ENCODE measurements around the gene MAT2A.
"Not testable (repeated sequence)": the region's sequence is repeated elsewhere in the genome, so short reads cannot be mapped to it uniquely, and the experiment has no call there.

MAT2A gene

GRCh38 chr2:85547859-85548607, 9.1 kb downstream of the MAT2A start:
- no peak for DNase-seq (ENCODE audit: low read depth)

DNA sequence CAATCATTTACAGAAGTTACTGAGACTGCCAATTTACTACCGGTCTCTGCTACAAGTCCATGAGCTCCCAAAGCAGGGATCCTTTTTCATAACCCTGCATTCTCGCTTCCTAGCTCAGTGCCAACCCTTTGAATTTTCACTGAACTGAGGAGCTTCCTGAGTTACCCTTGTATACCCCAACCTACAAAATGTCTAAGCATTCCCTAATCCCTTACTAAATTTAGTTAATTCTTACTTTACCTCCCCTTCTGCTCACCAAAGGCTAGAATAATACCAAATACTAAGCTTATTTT, 9.6 kb downstream of the MAT2A start:
- DNase-seq (ENCODE audit: low read depth): no peak

GRCh38 chr2:85549095-85549494, 10.1 kb downstream of the MAT2A start:
- DNase-seq (ENCODE audit: low read depth): no peak

DNA sequence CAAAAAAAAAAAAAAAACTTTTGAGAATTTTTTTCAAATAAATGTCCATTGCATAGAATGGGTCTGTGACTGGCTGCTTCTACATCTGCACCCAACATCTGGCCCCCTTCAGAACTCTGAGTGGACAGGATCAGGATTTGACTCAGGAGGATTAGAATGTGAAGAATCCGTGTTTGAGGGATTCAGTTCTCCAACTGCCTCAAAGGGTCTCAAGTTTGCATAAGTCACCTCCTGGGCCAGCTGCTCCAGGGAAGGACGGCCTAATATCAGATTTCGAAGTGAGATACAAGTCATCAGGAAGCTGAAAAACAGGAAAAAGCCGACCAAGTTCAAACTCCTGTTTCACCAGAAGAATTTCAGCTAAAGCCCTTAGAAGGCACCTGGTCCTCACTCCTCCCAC, 10.9 kb downstream of the MAT2A start:
- DNase-seq (ENCODE audit: low read depth): no peak

DNA sequence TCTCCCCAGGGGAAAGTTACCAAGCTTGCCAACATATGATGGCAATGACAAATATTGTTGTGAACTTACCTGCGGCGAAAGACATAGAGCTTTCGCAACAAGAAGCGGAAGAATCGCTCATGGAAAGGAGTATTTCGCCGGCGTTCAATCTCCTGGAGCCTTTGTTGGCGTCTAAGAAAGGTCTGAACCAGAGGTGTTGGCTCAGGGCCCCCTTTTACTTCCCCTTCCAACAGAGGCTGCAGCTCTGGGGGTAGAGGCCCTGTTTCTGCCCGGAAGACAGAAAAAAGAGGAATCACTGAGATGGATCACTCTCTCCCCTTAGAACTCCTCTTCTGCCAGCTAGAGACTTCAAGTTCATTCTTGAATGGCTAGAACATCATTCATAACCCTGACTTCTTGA, 11.5 kb downstream of the MAT2A start:
- no peak for DNase-seq (ENCODE audit: low read depth)

DNA sequence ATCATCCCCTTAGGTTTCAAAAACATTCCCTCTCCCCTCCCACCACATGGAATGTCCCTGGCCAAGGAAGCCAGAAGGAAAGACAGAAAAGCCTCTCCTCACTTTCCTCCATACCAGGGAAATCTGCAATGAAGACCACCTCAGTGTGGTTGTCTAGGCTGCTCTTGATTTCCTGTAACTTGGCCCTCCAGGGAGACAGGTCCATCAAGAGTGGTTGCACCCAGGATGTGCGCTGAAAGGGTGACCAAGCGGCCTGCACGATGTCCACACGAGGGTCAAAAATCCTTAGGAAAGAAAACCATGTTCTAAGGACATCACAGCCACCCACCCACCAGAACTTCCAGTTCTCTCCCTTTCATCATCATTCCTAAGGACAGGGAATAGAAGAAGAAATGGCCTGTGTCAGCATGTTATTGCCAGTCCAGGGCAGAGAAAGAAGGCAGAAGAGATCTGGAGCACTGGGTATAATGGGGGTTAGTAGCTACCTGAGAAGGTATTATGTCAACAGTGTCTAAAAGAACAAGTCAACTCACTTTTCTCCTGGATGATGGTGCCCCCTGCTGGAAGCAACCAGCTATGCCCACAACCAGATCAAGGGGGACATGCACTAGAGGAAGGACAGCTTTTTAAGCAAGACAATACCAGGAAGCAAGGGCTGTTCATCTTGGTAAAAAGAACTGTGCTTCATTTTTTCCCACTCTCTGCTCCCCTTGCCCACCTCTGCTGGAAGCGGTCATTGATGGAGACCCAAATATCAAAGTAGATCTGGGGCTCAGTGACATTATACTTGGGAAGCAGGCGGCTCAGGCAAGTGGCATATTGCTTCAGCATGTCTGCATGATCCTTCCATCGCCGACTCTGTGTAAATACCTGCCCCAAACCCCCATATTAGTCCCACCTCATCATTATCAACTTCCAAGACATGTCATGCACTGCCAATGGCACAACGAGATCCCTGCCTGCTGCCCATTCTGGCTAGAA, 13.0 kb downstream of the MAT2A start:
- peak; percentile 85 for DNase-seq (ENCODE audit: low read depth)

DNA sequence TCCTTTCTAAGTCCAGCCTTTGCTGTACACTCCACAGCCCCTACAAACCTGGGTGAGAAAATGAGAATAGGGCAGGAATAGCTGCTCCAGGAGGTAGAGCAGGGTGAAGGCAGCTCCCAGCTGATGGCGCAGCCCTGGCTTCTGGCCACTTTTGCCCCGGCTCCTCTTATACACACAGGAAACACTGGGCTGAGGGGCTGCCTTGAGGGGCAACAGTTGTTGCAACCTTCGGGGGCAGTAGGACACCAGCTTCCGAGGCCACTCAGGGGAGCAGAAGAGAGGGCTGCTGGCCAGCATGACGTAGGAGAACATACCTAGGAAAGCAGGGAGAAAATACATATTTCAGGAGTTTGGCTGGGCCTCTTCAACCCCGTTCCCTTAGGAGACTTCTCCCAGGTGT, 14.2 kb downstream of the MAT2A start:
- no peak for DNase-seq (ENCODE audit: low read depth)

DNA sequence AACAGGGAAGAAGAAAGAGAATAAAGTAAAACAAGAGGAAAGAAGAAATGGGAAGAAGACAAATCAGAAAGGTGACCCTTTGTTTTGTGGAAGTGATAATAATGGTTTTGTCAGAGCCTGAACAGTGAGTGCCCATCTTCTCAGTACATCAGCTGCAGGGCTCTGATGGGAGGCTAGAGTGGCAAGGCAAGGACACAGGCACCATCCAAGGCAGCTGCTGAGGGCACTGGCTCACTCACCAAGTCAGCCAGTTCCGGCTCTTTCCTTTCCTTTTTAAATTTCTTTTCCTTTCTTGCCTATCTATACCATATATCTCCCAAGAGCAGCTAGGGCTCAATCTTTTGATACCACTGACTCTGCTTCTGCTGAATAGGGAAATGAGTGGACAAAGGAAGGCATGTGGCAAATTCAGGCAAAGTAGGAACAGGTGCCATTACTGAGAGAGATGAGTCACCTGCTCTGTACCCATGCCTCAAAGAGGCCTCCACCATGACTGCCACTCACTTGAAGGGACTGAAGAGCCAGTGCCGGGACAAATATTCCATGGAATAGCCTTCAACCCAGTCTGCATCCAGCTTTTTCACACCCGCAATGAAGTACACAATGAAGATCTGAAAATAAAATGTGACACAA, 16.1 kb downstream of the MAT2A start:
- no peak for DNase-seq (ENCODE audit: low read depth)

GRCh38 chr2:85557130-85557529, 18.2 kb downstream of the MAT2A start:
- no peak for DNase-seq (ENCODE audit: low read depth)

GRCh38 chr2:85558160-85558559, 19.2 kb downstream of the MAT2A start:
- DNase-seq (ENCODE audit: low read depth): no peak

GRCh38 chr2:85560403-85560726, 21.4 kb downstream of the MAT2A start:
- DNase-seq (ENCODE audit: low read depth): not testable (repeated sequence)

DNA sequence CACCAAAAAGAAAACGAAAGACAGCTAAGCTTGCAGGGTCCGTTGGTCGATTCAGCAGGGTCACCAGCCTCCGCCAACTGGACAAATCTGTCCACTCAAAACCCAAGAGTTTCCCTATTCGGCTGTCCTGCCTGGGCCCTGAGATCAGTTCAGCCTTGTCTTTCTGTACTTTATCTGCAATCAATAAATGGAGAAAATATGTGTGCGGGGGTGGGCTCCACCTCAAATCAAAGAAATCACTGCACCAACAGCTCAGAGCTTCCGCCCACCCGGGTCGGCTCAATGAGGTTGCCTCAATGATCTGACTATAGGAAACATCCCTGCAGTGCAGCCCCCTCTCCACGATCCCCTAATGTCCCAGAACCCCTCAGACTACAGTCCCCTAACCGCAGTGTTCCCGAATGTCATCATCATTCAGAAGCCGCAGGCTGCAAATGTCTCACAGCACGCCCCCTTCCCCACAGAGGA, 21.9 kb downstream of the MAT2A start:
- no peak for DNase-seq (ENCODE audit: low read depth)

DNA sequence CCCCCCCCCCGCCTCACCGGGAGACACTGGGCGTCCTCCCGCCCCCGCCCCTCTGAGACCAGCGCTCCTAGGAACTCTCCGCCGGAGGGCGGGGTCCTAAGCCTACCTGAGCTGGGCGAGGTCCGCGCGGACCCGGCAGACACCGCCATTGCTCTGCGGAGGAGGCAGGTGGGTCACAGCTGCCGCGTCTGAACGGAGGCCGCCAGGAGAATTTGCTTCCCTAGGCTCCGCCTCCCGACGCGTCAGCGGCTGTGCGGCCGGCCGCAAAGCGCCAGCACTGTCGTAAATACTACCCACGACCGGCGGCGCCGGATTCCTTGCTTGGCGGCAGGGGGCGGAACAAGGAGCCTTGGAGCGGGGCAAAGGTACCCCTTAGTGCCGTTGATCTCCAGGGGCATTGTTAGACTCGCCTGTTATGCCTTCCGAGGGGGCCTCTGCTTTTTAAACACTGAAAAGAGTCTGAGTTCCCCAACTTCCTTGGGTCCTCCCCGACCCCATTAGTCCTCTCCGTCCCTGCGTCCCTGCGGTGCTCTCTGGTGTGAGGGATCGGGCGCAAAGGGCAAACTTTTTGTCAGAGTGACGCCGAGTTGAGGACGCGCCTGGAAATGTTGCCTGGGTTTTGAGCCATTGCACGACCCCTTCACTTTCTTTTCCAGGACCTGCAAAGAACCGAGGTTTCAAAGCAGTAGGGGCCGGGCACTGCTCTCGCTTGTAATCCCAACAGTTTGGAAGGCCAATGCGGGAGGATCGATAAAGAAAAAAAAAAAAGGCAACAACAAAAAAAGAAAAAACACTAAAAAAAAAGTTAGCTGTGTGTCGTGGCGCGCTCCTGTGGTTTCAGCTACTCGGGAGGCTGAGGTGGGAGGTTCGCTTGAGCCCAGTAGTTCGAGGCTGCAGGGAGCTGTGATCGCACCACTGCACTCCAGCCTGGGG, 22.6 kb downstream of the MAT2A start, which contains the start of gene GGCX:
Gene GGCX (minus strand): TSS at position 214 of the 933 bp plus-strand sequence. CDS start 65 bp downstream, at position 149.
- peak; percentile 92 for DNase-seq (ENCODE audit: low read depth)

DNA sequence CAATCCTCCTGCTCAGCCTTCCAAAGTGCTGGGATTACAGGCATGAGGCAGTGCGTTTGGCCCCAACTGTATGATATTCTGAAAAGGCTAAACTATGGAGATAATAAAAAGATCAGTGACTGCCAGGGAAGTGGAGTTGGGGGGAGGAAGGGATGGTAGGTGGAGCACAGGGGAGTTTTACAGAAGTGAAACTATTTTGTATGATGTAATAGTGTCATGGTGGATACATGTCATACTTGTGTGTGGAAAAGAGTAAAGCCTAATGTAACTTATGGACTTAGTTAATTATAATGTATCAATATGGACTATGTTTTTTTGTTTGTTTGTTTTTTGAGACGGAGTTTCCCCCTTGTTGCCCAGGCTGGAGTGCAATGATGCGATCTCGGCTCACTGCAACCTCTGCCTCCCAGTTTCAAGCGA, 25.2 kb downstream of the MAT2A start:
- no peak for DNase-seq (ENCODE audit: low read depth)

DNA sequence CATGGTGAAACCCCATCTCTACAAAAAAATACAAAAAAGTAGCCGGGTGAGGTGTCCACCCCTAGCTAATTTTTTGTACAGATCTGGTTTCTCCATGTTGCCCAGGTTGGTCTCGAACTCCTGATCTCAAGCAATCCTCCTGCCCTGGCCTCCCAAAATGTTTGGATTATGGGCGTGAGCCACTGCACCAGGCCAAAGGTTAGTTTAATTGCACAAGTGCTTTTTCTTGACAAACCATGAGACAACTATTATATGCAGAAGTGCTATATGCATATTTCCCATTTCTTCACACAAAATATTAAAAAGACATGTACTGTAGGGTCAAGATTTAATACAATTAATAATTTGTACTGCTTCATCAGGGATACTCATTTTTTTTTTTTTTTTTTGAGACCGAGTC, 27.3 kb downstream of the MAT2A start:
- DNase-seq (ENCODE audit: low read depth): no peak

GRCh38 chr2:85575739-85576138, 36.8 kb downstream of the MAT2A start:
- DNase-seq (ENCODE audit: low read depth): no peak

- no peak for DNase-seq (ENCODE audit: low read depth)
These were observed 38.1 kb downstream of the MAT2A start for GRCh38 chr2:85577063-85577385.

GRCh38 chr2:85577386-85578242, 38.6 kb downstream of the MAT2A start, which contains the start of gene VAMP8:
VAMP8 (plus strand) TSS chr2:85577586; CDS start chr2:85577647, 61 bp downstream.
- DNase-seq (ENCODE audit: low read depth): peak; percentile 50

- no peak for DNase-seq (ENCODE audit: low read depth)
These were observed 39.5 kb downstream of the MAT2A start for GRCh38 chr2:85578243-85579180.
